GM18519 (cell line): Measurements from ENCODE around the gene RASAL2.

Experiments
- ATAC-seq: cut with Tn5 transposase; IDR thresholded peaks from one replicate; pipeline ENCODE4 v1.9.1; 2021; ENCODE audit warnings: mild to moderate bottlenecking, moderate library complexity; ENCODE audit not compliant: unreplicated experiment, low FRiP score

The RASAL2 gene

DNA sequence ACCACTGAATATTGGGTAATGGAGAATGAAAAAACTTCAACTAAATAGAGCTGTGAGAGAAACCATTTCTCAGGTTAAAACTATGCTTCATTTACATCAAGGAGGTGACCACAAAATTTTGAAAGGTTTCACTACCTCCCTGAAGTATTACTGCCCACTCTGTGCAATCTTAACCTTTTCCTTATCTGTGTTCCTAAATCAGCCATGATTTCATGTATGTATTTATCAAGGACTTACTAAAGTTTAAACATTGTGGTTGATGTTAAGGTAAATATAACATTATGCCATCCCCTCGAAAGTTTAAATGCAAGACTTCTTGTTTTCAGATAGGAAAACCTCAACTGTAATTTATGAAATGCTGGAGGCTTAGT, 318.5 kb downstream of the RASAL2 start:
- peak; percentile 83 for ATAC-seq

DNA sequence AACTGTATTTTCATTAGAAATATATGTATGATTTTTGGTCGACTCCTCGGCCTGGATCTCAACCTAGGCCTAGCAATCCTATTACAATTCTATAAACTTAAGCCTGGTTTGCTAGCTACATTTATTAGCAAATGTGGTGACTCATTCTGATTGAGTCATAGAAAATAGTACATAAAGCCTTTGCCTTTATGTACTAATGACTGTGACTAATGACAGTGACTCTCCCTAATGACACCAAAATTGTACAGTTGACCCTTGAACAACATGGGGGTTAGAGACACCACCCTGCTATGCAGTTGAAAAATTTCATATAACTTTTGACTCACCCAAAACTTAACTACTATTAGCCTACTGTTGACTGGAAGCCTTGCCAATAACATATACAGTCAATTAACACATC, 324.0 kb downstream of the RASAL2 start:
- ATAC-seq = no peak

DNA sequence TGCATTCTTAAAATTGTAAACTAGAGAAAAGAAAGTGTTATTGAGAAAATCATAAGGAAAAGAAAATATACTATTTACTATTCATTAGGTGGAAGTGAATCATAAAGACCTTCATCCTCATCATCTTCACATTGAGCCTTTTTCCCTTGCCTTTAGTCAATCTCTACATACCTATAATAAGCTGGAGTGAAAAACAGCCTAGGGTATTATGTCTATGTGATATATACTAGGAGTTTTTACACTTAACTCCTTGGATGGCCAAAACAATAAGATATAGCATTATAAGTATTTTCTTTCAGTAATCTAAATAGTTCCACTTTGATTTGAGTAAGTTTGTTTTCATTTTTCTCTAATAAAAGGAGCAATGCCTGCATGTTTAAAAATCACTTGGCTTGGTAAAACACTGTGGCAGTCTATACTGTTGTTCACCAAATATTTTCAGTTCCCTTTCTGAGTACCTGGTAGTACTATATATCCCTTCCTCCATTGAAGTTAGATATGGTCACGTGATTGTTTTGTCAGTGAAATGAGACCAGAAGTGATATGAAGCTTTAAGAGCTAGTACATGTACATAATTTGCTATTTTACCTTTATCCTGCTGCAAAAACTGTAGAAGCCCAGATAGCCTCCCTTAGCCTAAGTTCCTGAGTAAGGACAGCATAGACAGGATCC, 324.5 kb downstream of the RASAL2 start:
- ATAC-seq = peak; percentile 93

DNA sequence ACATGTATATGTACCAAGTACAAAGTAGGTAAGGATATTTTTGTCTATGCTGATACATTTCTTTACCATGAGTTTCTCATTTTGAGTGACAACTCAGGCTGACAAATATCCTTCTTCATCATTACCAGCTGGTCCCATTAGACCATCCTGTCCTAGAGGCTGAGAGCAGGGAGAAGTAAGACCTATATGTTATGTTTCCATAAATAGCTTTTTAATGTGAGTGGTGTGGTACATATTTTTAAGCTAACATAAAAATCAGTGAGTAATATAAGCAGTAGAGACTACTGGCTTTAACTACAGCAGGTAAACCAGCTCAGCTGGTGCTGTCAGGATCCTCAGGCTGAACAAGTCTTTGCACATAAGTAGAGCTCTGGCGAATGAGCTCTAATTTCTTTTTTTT, 340.5 kb downstream of the RASAL2 start:
- peak; percentile 50 for ATAC-seq

DNA sequence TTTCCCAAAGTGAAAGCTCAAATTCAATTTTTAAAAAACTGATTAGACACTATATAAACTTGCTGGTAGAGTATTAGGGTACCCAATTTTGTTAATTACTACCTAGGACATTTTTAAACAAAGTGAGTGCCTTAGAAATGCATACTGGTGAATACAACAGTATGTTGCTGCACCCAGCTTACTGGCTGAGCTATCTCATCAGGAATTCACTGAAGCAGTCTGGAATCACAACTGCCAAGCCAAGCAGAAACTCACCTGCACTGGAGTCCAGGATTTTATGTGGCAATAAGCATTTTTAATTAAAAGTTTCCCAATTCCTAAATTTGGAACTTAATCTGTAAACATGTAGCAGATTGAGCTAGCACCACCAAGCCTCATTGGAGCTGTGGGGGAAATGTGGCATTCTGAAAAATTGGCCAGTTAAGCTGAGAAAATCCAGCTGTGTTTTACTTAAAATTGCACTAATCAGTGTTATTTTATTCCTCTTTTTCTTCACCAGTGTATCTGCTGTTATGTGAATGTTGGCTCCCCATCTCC, 341.1 kb downstream of the RASAL2 start:
- no peak for ATAC-seq

DNA sequence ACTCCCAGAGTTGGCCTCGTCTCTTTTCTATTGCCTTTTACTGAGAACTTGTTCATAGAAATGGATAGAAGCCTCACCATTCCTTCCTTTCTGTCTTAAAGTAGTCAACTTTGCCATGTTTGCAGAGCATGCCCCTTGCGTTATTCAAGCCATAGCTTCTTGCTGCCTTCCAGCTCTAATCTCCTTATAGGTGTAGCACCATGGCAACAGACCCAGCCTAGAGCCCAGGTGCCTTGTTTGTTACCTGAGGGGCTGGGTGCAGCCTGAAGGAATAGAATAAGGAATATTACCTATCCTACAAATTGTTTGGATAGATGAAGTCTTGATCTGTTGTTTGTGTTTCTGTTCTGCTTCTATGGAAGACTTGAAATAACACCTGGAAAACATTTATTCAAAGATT, 343.0 kb downstream of the RASAL2 start:
- ATAC-seq = no peak

DNA sequence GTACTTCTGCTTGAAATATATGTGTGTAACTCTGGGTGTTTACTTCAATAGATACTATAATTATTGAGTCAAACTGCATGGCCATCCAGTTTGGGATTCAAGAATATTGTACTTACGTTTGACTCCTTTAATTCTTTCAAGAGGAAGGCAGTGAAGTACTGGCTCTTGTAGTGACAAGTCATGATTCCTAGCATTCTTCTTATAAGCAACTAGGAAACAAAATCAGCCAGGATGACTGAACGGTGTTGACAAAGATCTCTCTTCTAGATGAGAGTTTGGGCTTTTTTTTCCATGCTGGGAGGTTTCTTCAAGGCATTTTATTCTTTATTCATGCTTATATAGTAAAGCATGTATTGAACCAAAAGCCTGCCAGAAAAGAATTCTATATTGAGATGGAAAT, 344.5 kb downstream of the RASAL2 start:
- no peak for ATAC-seq

DNA sequence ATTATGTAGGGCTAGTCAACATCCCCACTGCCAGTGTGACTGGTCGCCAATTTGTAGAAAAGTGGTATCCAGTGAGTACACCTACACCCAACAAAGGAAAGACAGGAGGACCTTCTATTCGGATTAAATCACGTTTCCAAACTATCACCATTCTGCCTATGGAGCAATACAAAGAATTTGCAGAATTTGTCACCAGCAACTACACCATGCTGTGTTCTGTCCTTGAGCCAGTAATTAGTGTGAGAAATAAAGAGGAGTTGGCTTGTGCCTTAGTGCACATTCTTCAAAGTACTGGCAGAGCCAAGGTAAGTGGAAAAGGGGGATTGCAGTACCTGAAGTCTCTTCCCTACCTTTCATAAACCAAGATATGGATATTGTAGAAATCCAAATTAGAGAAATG, 349.0 kb downstream of the RASAL2 start:
- no peak for ATAC-seq

DNA sequence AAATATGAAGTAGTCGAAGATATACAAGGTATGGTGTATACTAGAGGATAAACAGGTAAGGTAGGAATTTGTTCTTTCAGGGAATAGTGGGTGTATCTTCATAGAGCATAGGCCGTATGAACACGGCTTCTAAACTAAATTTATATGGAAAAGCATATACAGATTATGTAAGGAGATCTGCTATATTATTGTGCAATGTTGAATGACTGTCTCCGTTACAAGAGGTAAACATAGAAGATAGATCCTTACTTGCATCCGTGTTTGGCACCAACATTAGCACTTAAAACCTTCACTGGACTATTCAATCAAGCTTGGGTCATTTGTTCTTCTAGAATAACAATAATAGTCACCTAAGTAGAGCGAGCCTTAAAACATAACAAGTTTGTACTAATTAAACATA, 357.0 kb downstream of the RASAL2 start:
- no peak for ATAC-seq

DNA sequence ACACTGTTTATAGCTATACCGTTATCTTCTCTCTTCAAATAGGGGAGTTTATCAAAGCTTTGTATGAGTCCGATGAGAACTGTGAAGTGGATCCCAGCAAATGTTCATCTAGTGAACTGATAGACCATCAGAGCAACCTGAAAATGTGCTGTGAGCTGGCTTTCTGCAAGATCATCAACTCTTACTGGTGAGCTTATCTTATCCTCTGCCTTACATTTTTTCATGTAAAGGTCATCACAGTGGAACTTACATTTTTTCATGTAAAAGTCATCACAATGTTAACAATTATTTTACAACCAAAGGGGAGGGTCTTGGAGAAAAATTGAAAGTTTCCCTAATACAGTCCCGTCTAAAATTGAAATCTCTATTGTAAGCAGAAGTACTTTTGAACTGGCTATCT, 357.6 kb downstream of the RASAL2 start:
- ATAC-seq = no peak

DNA sequence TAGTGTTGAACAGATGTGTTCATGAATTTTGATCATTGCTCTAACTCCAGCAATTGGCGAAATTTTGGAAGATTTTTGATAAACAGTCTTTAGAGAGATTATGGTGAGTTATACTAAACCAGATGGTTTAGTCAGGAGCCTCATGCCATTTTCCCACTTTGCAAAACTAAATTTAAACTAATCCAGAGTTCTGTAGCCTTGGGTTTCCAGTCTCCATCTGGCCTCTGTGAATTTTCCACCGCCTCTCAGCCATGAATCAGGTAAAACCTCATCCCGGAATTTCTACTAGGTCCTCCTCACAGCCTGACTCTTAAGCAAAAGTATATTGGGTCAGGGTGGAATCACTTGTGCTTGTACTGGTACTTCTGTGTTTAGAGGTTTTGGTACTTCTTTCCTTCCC, 358.1 kb downstream of the RASAL2 start:
- ATAC-seq = no peak

DNA sequence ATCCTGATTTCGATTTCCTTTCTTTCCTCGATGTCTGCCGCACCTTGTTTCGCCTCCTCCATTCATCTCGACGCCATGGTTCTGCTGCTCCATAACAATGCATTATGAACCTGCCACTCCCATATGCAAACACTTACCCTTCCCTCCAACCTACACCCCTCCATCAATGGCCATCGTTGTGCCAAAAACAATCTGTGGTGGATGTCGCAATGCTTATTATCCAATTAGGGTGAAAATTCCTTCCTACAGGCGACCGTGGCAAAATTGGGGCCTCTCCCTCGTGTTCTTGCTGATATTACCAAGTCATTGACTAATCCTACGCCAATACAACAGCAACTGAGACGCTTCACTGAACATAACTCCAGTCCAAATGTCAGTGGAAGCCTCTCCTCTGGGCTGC, 362.6 kb downstream of the RASAL2 start:
- no peak for ATAC-seq

DNA sequence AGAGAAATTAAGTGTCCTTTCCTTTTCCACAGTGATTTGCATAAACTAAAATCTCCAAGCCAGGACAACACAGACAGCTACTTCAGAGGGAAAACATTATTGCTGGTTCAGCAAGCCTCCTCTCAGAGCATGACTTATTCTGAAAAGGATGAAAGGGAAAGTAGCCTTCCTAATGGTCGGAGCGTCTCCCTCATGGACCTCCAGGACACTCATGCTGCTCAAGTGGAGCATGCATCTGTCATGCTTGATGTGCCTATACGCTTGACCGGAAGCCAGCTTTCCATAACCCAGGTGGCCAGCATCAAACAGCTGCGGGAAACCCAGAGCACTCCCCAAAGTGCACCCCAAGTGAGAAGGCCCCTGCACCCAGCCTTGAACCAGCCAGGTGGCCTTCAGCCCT, 363.7 kb downstream of the RASAL2 start:
- no peak for ATAC-seq

DNA sequence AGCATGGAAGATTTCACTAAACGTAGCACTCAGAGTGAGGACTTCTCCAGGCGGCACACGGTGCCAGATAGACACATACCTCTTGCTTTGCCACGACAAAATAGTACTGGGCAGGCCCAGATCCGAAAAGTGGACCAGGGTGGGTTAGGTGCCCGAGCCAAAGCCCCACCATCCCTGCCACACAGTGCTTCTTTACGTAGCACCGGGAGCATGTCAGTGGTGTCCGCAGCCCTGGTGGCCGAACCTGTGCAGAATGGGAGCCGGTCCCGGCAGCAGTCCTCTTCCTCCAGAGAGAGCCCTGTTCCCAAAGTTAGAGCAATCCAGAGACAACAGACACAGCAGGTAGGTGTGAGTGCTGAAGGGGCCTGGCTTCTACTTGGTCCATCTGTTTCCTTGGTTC, 364.3 kb downstream of the RASAL2 start:
- ATAC-seq = no peak

DNA sequence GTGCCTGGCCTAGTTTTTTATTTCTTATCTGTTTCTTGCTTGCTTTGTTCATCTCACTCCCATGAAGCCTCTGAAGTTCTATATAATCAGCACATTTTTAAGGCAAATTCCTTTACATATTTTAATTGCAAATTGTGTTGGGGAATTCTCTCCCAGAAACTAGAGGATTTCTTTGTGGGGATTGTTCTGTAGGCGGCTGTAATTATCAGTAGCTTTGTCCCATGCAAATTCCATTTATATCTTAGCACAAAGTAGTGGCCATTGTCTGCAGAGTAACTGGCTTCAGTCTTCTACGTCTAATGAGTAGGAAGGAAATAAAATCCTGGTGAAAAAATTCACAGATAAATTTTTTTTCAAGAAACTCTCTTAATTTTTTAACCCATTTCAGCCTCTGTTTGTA, 367.2 kb downstream of the RASAL2 start:
- ATAC-seq = no peak

DNA sequence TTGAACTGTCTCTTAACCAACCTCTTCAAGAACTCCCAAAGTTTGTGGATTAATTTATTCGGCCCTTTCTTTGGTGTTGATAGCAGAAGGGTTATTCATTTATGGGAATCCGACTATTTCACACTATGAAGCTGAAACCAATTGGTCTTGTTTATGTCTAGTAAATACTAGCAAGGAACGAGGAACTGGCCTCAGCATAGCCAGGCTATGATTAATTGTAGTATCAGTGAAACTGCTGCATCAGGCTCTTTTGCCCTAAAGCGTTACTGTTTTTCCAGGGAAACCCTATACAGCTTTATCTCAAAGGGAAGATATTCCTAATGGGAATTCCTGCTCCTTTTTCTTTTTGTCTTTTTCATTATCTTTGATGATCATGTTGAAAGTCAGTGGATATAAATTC, 367.8 kb downstream of the RASAL2 start:
- ATAC-seq = no peak

DNA sequence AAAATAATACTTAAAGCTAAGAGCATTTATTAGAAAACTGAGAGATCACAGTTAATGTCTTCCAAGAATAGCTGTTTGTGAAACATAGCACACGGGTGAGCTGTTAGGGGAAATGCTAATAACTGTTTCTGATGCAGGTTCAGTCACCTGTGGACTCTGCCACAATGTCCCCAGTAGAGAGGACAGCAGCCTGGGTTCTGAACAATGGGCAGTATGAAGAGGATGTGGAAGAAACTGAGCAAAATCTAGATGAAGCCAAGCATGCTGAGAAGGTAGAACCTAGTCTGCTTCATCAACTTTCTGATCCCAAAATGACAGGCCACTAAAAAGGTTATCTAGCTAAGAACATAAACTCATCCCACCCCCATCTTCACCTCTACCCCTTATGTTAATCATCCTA, 370.2 kb downstream of the RASAL2 start:
- ATAC-seq = no peak

DNA sequence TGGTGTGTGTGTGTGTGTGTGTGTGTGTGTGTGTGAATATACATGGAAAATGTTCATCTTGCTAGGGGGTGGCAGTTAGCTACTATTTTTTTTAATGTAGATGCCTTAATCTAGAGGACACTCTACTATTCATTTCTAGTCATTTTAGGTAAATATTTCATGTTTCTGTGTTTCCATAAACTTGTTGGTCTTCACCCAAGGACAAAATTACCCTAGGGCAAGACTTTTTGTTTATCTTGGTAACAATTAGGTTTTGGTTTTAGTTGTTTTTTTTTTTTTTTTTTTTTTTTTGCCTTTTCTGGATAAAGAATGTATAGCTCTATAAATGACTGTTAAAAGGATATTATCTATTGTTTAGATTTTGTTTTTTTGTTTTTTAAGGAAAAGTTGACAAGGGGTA, 370.7 kb downstream of the RASAL2 start:
- ATAC-seq = no peak

DNA sequence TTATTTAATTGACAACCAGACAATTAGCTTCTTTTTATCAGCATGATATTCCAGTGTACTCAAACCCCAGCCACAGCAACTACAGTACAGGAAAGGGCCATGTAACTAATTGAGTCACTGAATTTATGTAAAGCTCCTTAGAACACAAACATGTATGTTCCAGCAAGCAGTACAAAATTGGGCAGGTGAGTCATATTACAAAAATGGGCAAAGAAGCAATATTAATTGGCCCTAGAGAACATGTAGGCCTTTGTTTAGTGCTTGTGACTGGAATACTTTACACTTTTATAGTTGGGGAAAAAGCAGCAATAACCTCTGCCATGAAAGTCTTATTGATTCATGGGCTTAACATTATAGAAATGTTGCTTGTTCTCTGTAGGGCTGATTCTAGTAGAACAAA, 371.1 kb downstream of the RASAL2 start:
- ATAC-seq = no peak

DNA sequence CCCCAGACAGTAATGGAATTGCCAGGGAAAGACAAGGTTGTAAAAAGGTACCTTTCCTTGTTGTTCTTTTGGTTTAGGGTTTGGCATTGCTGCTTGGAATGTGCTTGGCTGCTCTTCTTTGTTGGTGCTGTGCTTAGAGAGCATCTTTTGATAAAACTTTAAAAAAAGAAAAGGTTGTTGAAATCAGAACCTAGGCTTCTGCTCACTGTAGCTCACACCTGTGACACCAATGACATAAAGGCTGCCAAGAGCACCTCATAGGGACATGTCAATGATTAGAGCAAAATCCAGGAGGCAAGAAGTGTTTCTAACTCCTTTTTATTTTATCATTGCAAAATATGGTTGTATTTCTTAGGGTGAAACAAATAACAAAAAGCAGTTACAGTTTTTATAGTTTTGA, 373.9 kb downstream of the RASAL2 start:
- no peak for ATAC-seq

DNA sequence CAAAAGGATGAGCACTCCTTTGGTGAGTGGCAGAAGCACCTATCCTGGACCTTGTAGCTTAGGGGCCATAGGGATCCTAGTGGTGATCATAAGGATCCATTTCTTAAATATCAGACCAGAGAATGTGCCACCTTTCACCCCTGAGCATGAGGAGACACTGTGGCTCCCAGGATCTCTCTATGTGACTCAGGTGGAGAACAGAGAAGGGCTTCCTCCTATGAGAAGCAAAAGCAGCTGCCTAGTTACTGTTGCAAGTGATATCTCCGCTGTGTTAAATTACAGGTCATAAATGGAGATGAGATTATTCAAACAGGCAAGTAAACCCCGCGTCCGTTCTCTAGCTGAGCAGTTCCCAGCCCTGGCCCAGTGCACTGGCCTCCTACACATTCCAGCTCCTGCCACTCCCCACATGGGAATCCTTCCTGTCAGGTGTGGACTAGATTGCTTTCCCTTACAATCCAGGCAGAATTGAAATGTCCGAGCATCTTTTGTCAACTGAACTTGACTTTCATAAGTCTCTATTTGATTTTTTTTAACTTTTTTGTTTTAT, 376.6 kb downstream of the RASAL2 start:
- no peak for ATAC-seq

DNA sequence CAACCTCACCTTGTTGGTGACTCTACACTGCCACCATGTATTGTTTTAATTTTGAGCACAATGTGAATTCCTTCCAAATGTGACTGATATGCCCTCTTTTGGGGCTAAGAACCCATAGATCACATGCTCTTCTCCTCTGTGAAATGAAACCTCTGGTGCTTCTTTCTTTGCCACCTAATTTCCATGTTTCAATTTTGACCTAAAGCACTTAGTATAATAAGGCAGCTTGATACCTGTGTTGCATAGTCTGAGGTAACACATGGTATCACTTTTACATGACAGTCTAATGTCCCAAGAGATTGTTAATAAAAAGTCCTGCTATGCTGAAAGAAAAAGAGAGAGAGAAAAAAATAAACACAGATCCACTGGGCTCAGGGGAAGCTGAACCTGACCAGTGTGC, 378.6 kb downstream of the RASAL2 start:
- ATAC-seq = no peak

DNA sequence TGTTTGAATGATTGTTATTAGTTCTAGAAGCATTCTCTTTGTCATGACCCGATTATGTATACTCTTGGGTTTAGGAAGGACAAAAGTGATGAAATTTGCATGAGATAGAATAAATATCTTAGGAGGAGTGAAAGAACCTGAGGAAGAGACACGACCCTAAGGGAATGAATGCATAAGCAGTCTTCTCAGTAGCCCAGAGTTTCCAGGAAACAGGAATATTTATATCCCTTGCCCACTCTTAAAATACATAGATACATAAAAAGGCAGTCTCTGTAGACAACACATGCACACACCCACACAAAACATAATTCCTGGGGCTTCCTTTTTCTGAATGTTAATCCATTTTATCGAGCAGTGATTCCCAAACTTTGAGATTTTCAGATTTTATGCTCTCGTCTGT, 383.5 kb downstream of the RASAL2 start:
- ATAC-seq = no peak
